Esophagus muscularis mucosa (tissue), 4 donors: ENCODE measurements around the gene SLC12A8.

Source experiments
- EP300 ChIP-seq: sonication (generic); formaldehyde crosslinking; IDR thresholded peaks from one replicate; pipeline ENCODE4 v1.6.1; 2017; ENCODE audit warnings: antibody characterized with exemption
- POLR2A ChIP-seq: fragments of 450-650 bp; IDR thresholded peaks from one replicate; pipeline ENCODE4 v1.6.1; 2017; ENCODE audit warnings: antibody characterized with exemption, moderate library complexity, mild to moderate bottlenecking, low read depth
- POLR2AphosphoS5 ChIP-seq, 2 donors: sonication (generic); formaldehyde crosslinking; IDR thresholded peaks; one replicate each; pipeline ENCODE4 v1.6.1; 2017; ENCODE audit warnings: antibody characterized with exemption in 2 of 2
- TF ChIP-seq, protein P1 (sequence below), 3 experiments: fragments of 200-600 bp in 2 of 3; fragments of 450-650 bp in 1 of 3; sonication (generic) in 2 of 3; IDR thresholded peaks; one replicate each; pipeline ENCODE4 v1.5.1; 2017 to 2019; ENCODE audit warnings: antibody characterized with exemption in 3 of 3, mild to moderate bottlenecking in 2 of 3, moderate library complexity in 1 of 3

GRCh38 chr3:125191730-125192129, 20.8 kb downstream of the SLC12A8 start:
- TF ChIP-seq POLR2A (no peak), POLR2AphosphoS5 (IDR thresholded peaks at IDR 0.05) (no peak), EP300 (no peak)
- TF ChIP-seq, protein P1, sequence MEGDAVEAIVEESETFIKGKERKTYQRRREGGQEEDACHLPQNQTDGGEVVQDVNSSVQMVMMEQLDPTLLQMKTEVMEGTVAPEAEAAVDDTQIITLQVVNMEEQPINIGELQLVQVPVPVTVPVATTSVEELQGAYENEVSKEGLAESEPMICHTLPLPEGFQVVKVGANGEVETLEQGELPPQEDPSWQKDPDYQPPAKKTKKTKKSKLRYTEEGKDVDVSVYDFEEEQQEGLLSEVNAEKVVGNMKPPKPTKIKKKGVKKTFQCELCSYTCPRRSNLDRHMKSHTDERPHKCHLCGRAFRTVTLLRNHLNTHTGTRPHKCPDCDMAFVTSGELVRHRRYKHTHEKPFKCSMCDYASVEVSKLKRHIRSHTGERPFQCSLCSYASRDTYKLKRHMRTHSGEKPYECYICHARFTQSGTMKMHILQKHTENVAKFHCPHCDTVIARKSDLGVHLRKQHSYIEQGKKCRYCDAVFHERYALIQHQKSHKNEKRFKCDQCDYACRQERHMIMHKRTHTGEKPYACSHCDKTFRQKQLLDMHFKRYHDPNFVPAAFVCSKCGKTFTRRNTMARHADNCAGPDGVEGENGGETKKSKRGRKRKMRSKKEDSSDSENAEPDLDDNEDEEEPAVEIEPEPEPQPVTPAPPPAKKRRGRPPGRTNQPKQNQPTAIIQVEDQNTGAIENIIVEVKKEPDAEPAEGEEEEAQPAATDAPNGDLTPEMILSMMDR (IDR thresholded peaks at IDR 0.05) = no peak
